Right renal cortex interstitium (tissue), 3 donors: ENCODE data around the gene PDE4C. TPM values are rescaled to one million over a fixed set of nuclear protein-coding genes. Genes with fewer than 3 reads are reported as not detected.
"Not testable (repeated sequence)": the region's sequence is repeated elsewhere in the genome, so short reads cannot be mapped to it uniquely, and the experiment has no call there.

Experiments used
- DNase-seq, 3 donors: peaks; one replicate each; pipeline ENCODE4 v3.0.0-alpha.2; 2013; ENCODE audit warnings: low read depth in 3 of 3, low spot score in 2 of 3
- polyA plus RNA-seq, 3 donors: library from polyadenylated mRNA; unstranded; fragments of 120-200 nt; gene quantifications; one replicate each; pipeline ENCODE4 v1.2.1, GENCODE V29; 2013; ENCODE audit not compliant: insufficient read length in 3 of 3

PDE4C gene
- polyA plus RNA-seq, 3 donors: 0.33 to 1.0 (median 0.71) TPM

- DNase-seq: peak; percentile 92 to 95 (median 92)
Observed at GRCh38 chr19:18224525-18225354, 1.5 kb downstream of the PDE4C start.

DNA sequence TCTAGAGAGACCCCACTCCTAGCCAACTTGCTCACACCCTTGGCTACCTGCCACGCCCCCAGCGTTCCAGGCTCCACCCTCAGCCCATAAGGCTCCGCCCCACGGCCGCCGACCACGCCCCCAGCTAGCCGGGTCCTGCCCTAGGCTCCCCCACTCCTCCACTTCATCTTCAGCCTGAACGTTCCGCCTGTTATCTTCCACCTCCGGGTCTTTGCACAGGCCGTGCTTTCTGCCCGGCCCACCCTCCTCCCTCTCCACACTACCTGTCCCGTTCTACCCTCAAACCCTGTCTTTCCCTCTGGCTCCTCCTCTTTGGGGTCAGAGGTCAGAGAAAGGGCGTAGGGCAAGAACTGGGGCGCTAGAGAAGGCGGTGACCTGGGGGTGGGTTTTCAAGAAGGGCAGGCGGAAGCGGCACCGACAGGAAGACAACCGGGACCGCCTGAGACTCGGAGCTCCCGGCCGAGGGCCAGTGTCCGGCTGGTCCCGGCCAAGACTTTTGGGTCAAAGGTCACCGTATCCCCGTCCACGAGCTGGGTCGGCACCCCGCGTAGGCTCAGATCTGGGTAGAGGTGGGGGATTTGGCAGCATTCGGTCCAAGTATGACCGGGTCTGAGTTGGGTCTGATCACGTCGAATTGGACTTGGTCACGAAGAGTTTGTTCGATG, 2.2 kb downstream of the PDE4C start:
- no peak for DNase-seq

DNA sequence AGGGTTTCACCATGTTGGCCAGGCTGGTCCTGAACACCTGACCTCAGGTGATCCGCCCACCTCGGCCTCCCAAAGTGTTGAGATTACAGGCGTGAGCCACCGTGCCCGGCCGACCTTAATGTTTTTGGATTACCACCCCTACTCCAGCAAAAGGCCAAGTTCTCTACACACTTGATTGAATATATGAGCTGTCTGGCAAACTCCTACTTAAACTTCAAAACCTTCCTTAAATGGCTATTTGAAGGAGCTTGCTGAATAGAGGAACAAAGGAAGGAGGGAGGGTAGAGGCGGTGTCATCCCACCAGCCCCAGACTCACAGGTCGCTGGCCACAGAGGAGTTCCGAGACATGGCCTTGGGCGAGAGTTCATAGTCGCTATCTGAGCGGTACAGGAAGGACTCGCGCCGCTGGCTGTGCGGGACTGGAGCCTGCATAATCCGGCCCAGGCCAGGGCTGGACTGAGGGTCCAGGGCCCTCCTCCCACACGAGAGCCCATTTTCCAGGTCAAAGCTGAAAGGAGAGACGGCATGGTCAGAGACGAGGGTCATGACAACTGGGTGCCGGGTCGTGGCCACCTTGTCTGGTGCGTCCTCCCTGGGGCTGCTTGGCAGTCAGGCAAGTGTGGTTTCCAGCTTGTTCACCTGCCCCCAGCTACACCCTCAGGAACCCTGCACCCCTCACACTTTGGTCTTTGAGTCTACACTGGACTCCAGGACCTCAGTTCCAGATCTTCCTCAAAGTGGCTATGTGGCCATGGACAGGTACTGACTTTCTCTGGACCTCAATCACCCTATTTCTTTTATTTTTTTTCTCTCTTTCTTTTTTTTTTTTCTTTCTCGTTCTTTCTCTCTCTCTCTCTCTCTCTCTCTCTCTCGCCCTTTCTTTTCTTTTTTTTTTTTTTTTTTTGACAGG, 4.2 kb downstream of the PDE4C start:
- DNase-seq: no peak

- no peak for DNase-seq
Observed at GRCh38 chr19:18220632-18221275, 5.5 kb downstream of the PDE4C start.

- no peak for DNase-seq
Observed at GRCh38 chr19:18219911-18220631, 6.2 kb downstream of the PDE4C start.

GRCh38 chr19:18218600-18218999, 7.6 kb downstream of the PDE4C start:
- no peak for DNase-seq

GRCh38 chr19:18218159-18218558, 8.1 kb downstream of the PDE4C start:
- no peak for DNase-seq

- no peak for DNase-seq
Observed at GRCh38 chr19:18216789-18217188, 9.4 kb downstream of the PDE4C start.

- no peak for DNase-seq
Observed at GRCh38 chr19:18214779-18215433, 11.3 kb downstream of the PDE4C start.

DNA sequence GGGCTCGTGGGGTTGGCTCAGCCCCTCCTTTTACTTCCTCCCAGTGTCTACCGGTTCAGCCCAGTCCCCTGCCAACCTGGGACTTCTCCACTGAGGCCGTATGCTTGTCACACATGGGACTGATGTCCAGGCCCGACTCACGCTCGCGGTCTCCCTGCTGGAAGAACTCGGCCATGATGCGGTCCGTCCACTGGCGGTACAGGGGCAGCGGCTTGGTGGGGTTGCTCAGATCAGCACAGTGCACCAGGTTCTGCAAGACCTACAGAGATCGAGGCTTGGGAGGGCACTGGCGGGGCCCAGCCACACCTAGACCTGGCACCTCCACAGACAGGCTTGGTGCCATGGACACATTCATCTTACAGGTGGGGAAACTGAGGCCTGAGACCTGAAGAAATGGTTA, 14.6 kb downstream of the PDE4C start:
- DNase-seq: no peak

GRCh38 chr19:18209912-18210311, 16.3 kb downstream of the PDE4C start:
- DNase-seq: not testable (repeated sequence)

- no peak for DNase-seq
Observed at GRCh38 chr19:18208098-18208951, 17.9 kb downstream of the PDE4C start.

GRCh38 chr19:18206018-18206417, 20.2 kb downstream of the PDE4C start:
- no peak for DNase-seq

GRCh38 chr19:18205200-18205892, 20.9 kb downstream of the PDE4C start:
- DNase-seq: no peak

GRCh38 chr19:18204394-18205199, 21.6 kb downstream of the PDE4C start:
- DNase-seq: peak; percentile 80 to 93 (median 83)

GRCh38 chr19:18203863-18204393, 22.3 kb downstream of the PDE4C start, which contains the start of gene RAB3A:
Gene RAB3A (minus strand): TSS chr19:18204042. CDS start chr19:18202740, 1,302 bp downstream.
- peak; percentile 99 to 100 (median 100) for DNase-seq
